ENCODE results near the gene RINL. TPM values are rescaled to one million over a fixed set of nuclear protein-coding genes. Genes with fewer than 3 reads are reported as not detected.
A peak's percentile ranks its signal among the peaks of the same experiment; 100 is the strongest.

Gene RINL
- total RNA-seq, 1 experiment from 2014 or later: 5.7 TPM

DNA sequence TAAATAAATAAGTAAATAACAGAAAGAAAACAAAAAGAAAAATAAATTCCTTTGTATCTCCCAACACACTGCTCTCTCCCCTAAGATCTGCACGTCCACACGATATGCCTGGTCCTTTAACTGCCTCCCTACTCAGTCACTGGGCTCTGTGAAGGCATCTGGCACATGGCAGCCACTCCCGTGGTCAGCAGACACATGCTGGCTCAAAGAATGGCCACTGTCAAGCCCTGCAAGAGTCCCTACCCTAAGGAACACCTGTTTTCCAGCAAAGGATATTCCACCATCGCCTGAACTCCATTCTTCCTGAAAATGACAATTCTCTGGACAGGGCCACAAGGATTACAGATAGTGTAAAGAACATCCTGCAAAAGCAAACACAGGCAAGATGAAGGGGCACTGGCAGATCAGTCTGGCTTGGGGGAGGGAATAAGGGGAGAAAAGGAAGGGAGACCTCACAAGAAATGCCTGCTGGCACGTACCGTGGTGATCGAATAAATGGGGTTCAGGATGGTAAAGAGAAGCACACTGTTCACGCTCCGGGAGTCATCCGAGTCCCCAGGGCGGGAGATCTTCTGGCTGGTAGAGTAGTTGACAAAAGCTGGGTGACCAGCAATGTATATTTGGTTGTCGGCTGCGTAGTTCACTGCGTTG is 32.6 kb downstream of the RINL start:
- Histone ChIP-seq H3K4me3 (ENCODE audit: low read depth, low read length, poor library complexity, severe bottlenecking) (no peak overlapping the region), H3K27me3 (replicated peaks; ENCODE audit: insufficient read depth, low read depth, low read length, poor library complexity) (no peaks in the 10 kb centered on the region), H3K4me1 (ENCODE audit: insufficient read depth, low read length, poor library complexity, severe bottlenecking) (peaks cover 11% of the 10 kb centered on the region), H3K27ac (ENCODE audit: low read depth, low read length, poor library complexity, severe bottlenecking) (peak overlapping the region; percentile 11), H3K36me3 (ENCODE audit: insufficient read depth, low read length, poor library complexity, severe bottlenecking) (peaks cover 85% of the 10 kb centered on the region), H3K9me3 (ENCODE audit: low read depth, low read length, poor library complexity, severe bottlenecking) (no peaks in the 10 kb centered on the region)
- intact Hi-C loops (cut with micrococcal nuclease; ENCODE audit: unreplicated experiment): no loop called here
- no peak for TF ChIP-seq EZH2 (IDR thresholded peaks at IDR 0.05; ENCODE audit: borderline replicate concordance, low read depth, low read length, poor library complexity, severe bottlenecking)
- TF ChIP-seq, protein P1, sequence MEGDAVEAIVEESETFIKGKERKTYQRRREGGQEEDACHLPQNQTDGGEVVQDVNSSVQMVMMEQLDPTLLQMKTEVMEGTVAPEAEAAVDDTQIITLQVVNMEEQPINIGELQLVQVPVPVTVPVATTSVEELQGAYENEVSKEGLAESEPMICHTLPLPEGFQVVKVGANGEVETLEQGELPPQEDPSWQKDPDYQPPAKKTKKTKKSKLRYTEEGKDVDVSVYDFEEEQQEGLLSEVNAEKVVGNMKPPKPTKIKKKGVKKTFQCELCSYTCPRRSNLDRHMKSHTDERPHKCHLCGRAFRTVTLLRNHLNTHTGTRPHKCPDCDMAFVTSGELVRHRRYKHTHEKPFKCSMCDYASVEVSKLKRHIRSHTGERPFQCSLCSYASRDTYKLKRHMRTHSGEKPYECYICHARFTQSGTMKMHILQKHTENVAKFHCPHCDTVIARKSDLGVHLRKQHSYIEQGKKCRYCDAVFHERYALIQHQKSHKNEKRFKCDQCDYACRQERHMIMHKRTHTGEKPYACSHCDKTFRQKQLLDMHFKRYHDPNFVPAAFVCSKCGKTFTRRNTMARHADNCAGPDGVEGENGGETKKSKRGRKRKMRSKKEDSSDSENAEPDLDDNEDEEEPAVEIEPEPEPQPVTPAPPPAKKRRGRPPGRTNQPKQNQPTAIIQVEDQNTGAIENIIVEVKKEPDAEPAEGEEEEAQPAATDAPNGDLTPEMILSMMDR (conservative IDR thresholded peaks at IDR 0.05; ENCODE audit: low read depth, low read length): no peak
- DNase-seq (ENCODE audit: low spot score): no peak
- no TSS peak for BruUV-seq (replicated peaks)
- ChIA-PET CTCF (no interaction called here), POLR2A (ENCODE audit: low non-redundant PET) (no interaction called here)

DNA sequence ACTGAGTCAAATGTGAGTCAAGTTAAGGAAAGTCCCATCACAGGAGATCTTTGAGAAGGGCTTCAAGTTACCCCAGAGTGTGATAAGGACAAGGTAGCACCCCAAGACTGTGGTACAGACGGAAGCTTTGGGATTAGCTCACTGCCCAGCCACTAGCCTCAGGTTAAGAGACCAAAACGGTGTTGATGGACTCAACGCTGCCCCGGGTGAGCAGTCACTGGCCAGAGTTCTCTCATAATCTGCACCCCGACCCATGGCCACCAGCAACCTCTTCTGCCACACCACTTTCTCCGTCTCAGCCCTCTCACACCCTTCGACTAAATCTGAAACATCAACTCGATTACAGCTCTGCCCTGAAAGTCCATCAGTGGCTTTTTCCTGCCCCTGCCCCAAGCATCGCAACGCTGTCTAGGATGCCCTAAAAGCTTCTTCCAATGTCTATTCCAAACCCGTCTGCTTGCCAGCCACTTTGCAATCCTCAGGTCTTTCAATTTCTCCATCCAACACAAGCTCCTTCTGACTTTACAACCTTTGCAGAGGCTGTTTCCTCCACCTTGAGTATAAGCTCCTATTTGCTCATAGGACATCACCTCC is 33.9 kb downstream of the RINL start:
- Histone ChIP-seq H3K4me1 (ENCODE audit: insufficient read depth, low read length, poor library complexity, severe bottlenecking) (peaks cover 11% of the 10 kb centered on the region), H3K27ac (ENCODE audit: low read depth, low read length, poor library complexity, severe bottlenecking) (no peak overlapping the region), H3K4me3 (ENCODE audit: low read depth, low read length, poor library complexity, severe bottlenecking) (no peak overlapping the region), H3K36me3 (ENCODE audit: insufficient read depth, low read length, poor library complexity, severe bottlenecking) (peaks cover 98% of the 10 kb centered on the region), H3K27me3 (replicated peaks; ENCODE audit: insufficient read depth, low read depth, low read length, poor library complexity) (no peaks in the 10 kb centered on the region), H3K9me3 (ENCODE audit: low read depth, low read length, poor library complexity, severe bottlenecking) (no peaks in the 10 kb centered on the region)
- ChIA-PET CTCF (no interaction called here), POLR2A (ENCODE audit: low non-redundant PET) (no interaction called here)
- no TSS peak for BruUV-seq (replicated peaks)
- intact Hi-C loops (cut with micrococcal nuclease; ENCODE audit: unreplicated experiment): no loop called here
- DNase-seq (ENCODE audit: low spot score): no peak
- TF ChIP-seq EZH2 (IDR thresholded peaks at IDR 0.05; ENCODE audit: borderline replicate concordance, low read depth, low read length, poor library complexity, severe bottlenecking): no peak
- TF ChIP-seq, protein P1 (conservative IDR thresholded peaks at IDR 0.05; ENCODE audit: low read depth, low read length): no peak

DNA sequence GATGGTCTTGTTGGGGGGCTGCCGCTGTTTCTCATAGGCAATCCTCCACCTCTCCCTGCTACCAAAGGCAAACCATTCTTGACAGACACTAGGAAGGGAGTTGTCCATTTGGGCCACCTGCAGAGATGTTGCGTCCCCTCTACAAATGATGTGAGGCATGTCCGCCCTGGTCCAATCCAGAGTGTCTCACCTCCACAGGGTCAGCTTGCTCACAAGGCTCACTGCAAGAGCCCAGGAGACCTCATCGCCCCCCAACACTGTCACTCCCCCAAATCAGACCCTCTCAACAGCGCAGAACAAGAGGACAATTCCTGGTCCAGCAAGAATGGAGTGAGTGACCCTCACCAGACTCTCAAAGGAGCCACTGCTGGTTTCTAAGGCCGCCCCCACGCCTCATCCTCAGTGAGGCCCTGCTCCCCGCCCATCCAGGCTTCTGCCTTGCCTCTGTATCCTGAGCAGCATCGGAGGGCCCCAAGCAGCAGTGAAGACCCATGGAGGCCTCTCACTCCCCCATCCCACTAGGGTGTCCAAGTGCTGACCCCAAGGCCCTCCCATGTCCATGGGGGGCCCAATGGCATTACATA is 34.8 kb downstream of the RINL start:
- no peak for DNase-seq (ENCODE audit: low spot score)
- intact Hi-C loops (cut with micrococcal nuclease; ENCODE audit: unreplicated experiment): no loop called here
- POLR2A ChIA-PET (ENCODE audit: low non-redundant PET): no interaction called here
- Histone ChIP-seq H3K4me3 (ENCODE audit: low read depth, low read length, poor library complexity, severe bottlenecking) (no peak overlapping the region), H3K4me1 (ENCODE audit: insufficient read depth, low read length, poor library complexity, severe bottlenecking) (peaks cover 11% of the 10 kb centered on the region), H3K9me3 (ENCODE audit: low read depth, low read length, poor library complexity, severe bottlenecking) (no peaks in the 10 kb centered on the region), H3K27me3 (replicated peaks; ENCODE audit: insufficient read depth, low read depth, low read length, poor library complexity) (no peaks in the 10 kb centered on the region), H3K27ac (ENCODE audit: low read depth, low read length, poor library complexity, severe bottlenecking) (peak overlapping the region; percentile 42), H3K36me3 (ENCODE audit: insufficient read depth, low read length, poor library complexity, severe bottlenecking) (peaks cover 100% of the 10 kb centered on the region)
- BruUV-seq (replicated peaks): no TSS peak
- TF ChIP-seq, protein P1 (conservative IDR thresholded peaks at IDR 0.05; ENCODE audit: low read depth, low read length): no peak
- no peak for TF ChIP-seq EZH2 (IDR thresholded peaks at IDR 0.05; ENCODE audit: borderline replicate concordance, low read depth, low read length, poor library complexity, severe bottlenecking)
- CTCF ChIA-PET: no interaction called here

Data from A673 (cell line).